ENCODE measurements around the gene HNRNPUL2. TPM values are rescaled to one million over a fixed set of nuclear protein-coding genes. Genes with fewer than 3 reads are reported as not detected.

Gene HNRNPUL2
- polyA plus RNA-seq, 1 of the 3 experiments (the other 2 are of a cell fraction) = 33.5 TPM

DNA sequence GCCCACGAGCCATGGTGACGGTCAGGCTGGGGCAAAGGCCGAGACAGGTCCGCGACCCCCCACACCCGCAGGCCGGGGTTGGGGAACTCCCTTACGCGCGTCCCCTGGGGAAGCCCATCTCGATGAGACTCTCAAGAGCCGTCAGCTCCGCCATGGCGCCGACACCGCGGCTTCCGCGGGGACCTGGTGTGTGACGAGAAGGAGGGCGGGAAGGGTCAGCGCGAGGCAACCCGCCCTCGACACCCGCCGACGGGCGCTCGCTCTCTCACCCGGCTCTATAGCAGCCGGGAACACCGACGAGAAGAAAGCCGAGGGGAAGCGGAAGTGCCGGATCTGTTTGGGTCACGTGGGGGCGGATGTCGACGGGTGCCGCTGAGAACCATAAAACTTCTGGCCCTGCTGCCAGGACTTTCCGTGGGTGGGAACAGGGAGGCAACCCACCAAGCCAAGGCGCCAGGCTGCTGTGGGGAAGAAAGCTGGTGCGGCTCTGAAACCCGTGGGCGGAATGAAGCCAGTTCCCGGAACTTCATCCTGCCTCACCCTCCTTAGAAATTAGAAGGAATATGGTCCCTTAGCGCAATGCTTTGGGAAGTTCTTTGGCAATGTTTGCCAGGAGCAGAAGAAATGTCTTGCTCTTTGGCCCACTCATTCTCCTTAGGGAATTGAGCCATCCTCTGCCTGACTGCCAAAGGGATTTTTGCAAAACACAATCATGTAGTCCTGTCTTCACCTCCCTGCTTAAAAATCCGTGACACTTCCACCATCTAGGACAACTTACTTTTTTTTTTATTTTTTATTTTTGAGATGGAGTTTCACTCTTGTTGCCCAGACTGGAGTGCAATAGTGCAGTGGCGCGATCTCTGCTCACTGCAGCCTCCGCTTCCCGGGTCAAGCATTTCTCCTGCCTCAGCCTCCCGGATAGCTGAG, 48.2 kb downstream of the HNRNPUL2 start, which contains the start of gene UBXN1:
Gene UBXN1 (minus strand): TSS at position 304 of the 927 bp plus-strand sequence. CDS start 150 bp downstream, at position 154.
- Histone ChIP-seq H3K79me2 (ENCODE audit: insufficient read depth) (peaks cover 49% of the 10 kb centered on the region), H3K4me2 (peak within 1 kb of the TSS; percentile 96), H3K36me3 (replicated peaks in 1 of 2; ENCODE audit: control insufficient read depth in 1 of 2, insufficient read depth in 2 of 2, low read length in 1 of 2) (peaks cover 19 to 23% of the 10 kb centered on the region in 2 experiments), H3K4me1 (ENCODE audit: control insufficient read depth in 1 of 2, insufficient read depth in 2 of 2, low read depth in 1 of 2, low read length in 1 of 2) (peaks cover 11 to 15% of the 10 kb centered on the region in 2 experiments; a peak in 3 of 4 replicates), H3K9me2 (no peaks in the 10 kb centered on the region), H3F3A (replicated peaks; ENCODE audit: insufficient read depth) (peaks cover 38% of the 10 kb centered on the region), H3K9me3 (no peaks in the 10 kb centered on the region), H3K27me3 (ENCODE audit: insufficient read depth) (no peaks in the 10 kb centered on the region), H4K20me1 (ENCODE audit: insufficient read depth) (no peaks in the 10 kb centered on the region), H3K9ac (peak within 1 kb of the TSS; percentile 96), H3K4me3 (ENCODE audit: low read depth in 2 of 2, low read length in 1 of 2) (peak within 1 kb of the TSS; percentile 79 to 98), H2AFZ (ENCODE audit: low read depth) (peak within 1 kb of the TSS; percentile 82), H3K27ac (ENCODE audit: low read depth in 2 of 2, low read length in 1 of 2) (peak within 1 kb of the TSS; percentile 70 to 77; a peak in 3 of 4 replicates)
- ChIA-PET CTCF (interaction anchor here (1.6 to 3.7 kb wide), 4 partner anchors 9 to 91 kb away, joined by 3 to 31 read pairs (median 12); partner anchors contain the start of gene TAF6L), POLR2A (interaction anchor here (1.3 to 2.0 kb wide), 2 partner anchors 14 to 162 kb away, joined by 9 read pairs; partner anchors contain the start of genes C11orf98 and CSKMT)
- WGBS (ENCODE audit: low lambda C conversion rate) = 13% methylated on average over 42 of the region's 55 CpGs
- peak; percentile 93 for DNase-seq
- peak; percentile 75 for TF ChIP-seq CHD2 (IDR thresholded peaks at IDR 0.05; ENCODE audit: low read length, partially characterized antibody)
- TF ChIP-seq EZH2phosphoT487 (IDR thresholded peaks at IDR 0.05; ENCODE audit: borderline replicate concordance, low read depth) = no peak
- no peak for TF ChIP-seq SMC3 (IDR thresholded peaks at IDR 0.05; ENCODE audit: low read depth, low read length)
- TF ChIP-seq NFIC (IDR thresholded peaks at IDR 0.05; ENCODE audit: borderline replicate concordance) = peak; percentile 60
- TF ChIP-seq, protein P1, sequence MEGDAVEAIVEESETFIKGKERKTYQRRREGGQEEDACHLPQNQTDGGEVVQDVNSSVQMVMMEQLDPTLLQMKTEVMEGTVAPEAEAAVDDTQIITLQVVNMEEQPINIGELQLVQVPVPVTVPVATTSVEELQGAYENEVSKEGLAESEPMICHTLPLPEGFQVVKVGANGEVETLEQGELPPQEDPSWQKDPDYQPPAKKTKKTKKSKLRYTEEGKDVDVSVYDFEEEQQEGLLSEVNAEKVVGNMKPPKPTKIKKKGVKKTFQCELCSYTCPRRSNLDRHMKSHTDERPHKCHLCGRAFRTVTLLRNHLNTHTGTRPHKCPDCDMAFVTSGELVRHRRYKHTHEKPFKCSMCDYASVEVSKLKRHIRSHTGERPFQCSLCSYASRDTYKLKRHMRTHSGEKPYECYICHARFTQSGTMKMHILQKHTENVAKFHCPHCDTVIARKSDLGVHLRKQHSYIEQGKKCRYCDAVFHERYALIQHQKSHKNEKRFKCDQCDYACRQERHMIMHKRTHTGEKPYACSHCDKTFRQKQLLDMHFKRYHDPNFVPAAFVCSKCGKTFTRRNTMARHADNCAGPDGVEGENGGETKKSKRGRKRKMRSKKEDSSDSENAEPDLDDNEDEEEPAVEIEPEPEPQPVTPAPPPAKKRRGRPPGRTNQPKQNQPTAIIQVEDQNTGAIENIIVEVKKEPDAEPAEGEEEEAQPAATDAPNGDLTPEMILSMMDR (IDR thresholded peaks at IDR 0.05) = no peak
- no peak for TF ChIP-seq TEAD4 (IDR thresholded peaks at IDR 0.05; ENCODE audit: borderline replicate concordance, insufficient read depth)
- TF ChIP-seq, protein P2, sequence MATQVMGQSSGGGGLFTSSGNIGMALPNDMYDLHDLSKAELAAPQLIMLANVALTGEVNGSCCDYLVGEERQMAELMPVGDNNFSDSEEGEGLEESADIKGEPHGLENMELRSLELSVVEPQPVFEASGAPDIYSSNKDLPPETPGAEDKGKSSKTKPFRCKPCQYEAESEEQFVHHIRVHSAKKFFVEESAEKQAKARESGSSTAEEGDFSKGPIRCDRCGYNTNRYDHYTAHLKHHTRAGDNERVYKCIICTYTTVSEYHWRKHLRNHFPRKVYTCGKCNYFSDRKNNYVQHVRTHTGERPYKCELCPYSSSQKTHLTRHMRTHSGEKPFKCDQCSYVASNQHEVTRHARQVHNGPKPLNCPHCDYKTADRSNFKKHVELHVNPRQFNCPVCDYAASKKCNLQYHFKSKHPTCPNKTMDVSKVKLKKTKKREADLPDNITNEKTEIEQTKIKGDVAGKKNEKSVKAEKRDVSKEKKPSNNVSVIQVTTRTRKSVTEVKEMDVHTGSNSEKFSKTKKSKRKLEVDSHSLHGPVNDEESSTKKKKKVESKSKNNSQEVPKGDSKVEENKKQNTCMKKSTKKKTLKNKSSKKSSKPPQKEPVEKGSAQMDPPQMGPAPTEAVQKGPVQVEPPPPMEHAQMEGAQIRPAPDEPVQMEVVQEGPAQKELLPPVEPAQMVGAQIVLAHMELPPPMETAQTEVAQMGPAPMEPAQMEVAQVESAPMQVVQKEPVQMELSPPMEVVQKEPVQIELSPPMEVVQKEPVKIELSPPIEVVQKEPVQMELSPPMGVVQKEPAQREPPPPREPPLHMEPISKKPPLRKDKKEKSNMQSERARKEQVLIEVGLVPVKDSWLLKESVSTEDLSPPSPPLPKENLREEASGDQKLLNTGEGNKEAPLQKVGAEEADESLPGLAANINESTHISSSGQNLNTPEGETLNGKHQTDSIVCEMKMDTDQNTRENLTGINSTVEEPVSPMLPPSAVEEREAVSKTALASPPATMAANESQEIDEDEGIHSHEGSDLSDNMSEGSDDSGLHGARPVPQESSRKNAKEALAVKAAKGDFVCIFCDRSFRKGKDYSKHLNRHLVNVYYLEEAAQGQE (IDR thresholded peaks at IDR 0.05; ENCODE audit: low read depth, low read length) = peak; percentile 70; the same call in 1 of the 2 replicates
- peak; percentile 48 for TF ChIP-seq YY1 (IDR thresholded peaks at IDR 0.05; ENCODE audit: low read depth)
- TF ChIP-seq SIN3A (IDR thresholded peaks at IDR 0.05; ENCODE audit: borderline replicate concordance, low read depth, low read length) = peak; percentile 69; the same call in 1 of the 2 replicates
- peak; percentile 88 for TF ChIP-seq MXI1 (IDR thresholded peaks at IDR 0.05; ENCODE audit: low read depth, low read length)
- TF ChIP-seq, protein P3, sequence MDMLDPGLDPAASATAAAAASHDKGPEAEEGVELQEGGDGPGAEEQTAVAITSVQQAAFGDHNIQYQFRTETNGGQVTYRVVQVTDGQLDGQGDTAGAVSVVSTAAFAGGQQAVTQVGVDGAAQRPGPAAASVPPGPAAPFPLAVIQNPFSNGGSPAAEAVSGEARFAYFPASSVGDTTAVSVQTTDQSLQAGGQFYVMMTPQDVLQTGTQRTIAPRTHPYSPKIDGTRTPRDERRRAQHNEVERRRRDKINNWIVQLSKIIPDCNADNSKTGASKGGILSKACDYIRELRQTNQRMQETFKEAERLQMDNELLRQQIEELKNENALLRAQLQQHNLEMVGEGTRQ (IDR thresholded peaks at IDR 0.05; ENCODE audit: borderline replicate concordance, low read depth, low read length) = peak; percentile 90
- TF ChIP-seq JUND (IDR thresholded peaks at IDR 0.05) = no peak
- TF ChIP-seq, protein P4, sequence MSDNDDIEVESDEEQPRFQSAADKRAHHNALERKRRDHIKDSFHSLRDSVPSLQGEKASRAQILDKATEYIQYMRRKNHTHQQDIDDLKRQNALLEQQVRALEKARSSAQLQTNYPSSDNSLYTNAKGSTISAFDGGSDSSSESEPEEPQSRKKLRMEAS (IDR thresholded peaks at IDR 0.05; ENCODE audit: low read depth) = peak; percentile 90
- TF ChIP-seq NRF1 (IDR thresholded peaks at IDR 0.05; ENCODE audit: low read depth, low read length) = no peak
- TF ChIP-seq, protein P5, sequence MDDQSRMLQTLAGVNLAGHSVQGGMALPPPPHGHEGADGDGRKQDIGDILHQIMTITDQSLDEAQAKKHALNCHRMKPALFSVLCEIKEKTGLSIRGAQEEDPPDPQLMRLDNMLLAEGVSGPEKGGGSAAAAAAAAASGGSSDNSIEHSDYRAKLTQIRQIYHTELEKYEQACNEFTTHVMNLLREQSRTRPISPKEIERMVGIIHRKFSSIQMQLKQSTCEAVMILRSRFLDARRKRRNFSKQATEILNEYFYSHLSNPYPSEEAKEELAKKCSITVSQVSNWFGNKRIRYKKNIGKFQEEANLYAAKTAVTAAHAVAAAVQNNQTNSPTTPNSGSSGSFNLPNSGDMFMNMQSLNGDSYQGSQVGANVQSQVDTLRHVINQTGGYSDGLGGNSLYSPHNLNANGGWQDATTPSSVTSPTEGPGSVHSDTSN (IDR thresholded peaks at IDR 0.05) = peak; percentile 17; the same call in 1 of the 2 replicates
- no peak for TF ChIP-seq RXRA (IDR thresholded peaks at IDR 0.05; ENCODE audit: borderline replicate concordance, low read depth)
- no peak for TF ChIP-seq FOXJ3 (CRISPR knock-in tag; IDR thresholded peaks at IDR 0.05)
- TF ChIP-seq FOXM1 (IDR thresholded peaks at IDR 0.05; ENCODE audit: low read depth) = peak; percentile 22; the same call in 1 of the 2 replicates
- no peak for TF ChIP-seq MEF2A (IDR thresholded peaks at IDR 0.05; ENCODE audit: borderline replicate concordance, low read depth)
- TF ChIP-seq TCF12 (IDR thresholded peaks at IDR 0.05) = peak; percentile 21; the same call in 1 of the 2 replicates
- TF ChIP-seq RCOR1 (IDR thresholded peaks at IDR 0.05; ENCODE audit: low read length) = peak; percentile 30; the same call in 1 of the 2 replicates
- TF ChIP-seq ELF1 (IDR thresholded peaks at IDR 0.05) = peak; percentile 94
- no peak for TF ChIP-seq RAD21 (IDR thresholded peaks at IDR 0.05; ENCODE audit: low read length)

Measured in SK-N-SH (cell line).